Stimulated activated CD4-positive, alpha-beta T cell treated with anti-CD3 and anti-CD28 coated beads, Interleukin-1b, Interleukin-23, amount 100 ng/mL, for 24 hours (primary cell): Measurements from ENCODE around the gene EVA1C.
"Not testable (repeated sequence)": the region's sequence is repeated elsewhere in the genome, so short reads cannot be mapped to it uniquely, and the experiment has no call there.

Experiments used
- DNase-seq, 4 experiments: peaks; one replicate each; pipeline ENCODE4 v3.0.0-alpha.2; 2020; ENCODE audit warnings: low read depth in 4 of 4, low spot score in 1 of 4

EVA1C gene

GRCh38 chr21:32423320-32424190 is 11.0 kb downstream of the EVA1C start:
- no peak for DNase-seq

DNA sequence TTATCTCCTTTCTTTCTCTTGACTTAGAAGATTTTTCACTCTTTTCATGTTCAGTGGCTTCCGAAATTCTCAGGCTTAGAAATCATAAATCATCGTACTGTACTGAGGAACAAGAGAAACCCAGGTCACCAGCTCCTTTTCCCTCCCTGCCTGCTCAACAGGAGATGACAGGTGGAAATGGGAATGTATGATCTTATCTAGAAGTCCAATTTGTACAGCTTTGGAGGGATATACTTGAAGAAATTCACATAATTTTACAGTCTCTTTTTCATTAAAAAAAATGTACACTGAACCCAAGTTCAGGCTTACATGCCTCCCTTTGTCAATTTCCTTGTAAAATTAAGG is 11.7 kb downstream of the EVA1C start:
- DNase-seq: no peak

DNA sequence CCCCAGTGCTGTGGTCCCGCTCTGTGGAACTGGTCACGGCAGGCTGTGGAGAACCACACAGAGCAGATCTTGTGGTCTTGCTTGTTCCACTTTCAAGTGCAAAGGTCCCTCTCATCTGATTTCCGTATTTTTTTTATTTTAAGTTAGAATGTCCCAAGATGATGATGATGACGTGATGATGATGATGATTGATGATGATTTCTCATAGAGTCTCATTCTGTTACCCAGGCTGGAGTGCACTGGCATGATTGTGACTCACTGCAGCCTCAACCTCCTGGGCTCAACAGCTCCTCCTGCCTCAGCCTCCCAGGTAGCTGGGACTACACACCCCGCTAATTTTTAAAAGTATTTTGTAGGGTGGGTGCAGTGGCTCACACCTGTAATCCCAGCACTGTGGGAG is 12.2 kb downstream of the EVA1C start:
- no peak for DNase-seq

GRCh38 chr21:32425628-32426027 is 13.1 kb downstream of the EVA1C start:
- DNase-seq: no peak

GRCh38 chr21:32426066-32426465 is 13.6 kb downstream of the EVA1C start:
- DNase-seq: no peak

DNA sequence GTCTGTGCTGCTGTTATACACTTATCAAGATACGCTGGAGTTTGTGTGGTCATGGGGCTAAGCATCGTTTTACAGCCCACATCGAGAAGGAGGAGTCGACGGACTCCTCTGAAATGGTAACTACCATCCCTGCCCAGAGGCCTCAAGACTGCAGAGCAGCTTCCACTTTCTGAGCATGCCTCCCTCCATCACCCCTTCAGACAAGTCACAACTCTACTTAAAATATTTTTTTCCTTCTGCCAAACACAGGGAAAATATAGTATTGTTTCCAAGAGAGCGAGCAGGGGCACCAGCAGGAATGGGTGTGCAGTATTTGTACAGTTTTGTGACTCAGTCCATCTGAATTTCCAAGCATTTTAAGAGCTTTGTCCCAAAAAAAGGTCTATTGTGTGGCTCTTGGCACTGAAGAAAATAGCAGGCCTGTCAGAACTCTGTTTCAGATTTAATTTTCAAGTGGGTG is 14.1 kb downstream of the EVA1C start:
- no peak for DNase-seq

- no peak for DNase-seq
Measured at GRCh38 chr21:32427958-32428623, 15.6 kb downstream of the EVA1C start.

DNA sequence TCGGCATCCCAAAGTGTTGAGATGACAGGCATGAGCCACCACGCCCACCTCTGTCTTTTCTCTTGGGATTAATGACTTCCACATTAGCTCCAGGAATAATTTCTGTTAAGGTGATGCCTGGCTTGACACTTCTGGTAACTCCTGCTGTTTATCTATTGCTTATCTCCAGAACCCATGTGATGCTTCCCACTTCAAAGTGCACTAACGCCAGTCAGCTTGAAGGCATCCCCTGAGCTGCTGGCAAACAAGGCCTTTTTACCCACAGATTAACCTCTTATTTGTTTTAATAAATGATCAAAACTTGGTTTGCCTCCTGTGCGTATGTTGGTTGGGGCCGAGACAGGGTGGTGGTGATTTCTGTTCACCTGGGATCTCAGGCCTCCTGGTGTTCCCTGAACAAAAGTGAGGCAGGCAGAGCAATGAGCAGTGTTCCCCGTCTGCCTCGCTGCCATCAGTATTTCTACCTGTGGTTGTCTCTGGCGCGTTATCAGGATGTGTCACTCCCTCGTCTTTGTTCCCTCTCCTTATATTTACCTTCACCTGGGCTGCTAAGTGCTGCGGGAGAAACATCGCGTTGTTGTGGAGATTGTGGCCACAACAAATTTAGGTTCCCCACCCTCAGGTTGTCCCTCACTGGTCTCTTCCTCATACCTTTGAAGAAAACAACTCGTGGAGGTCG is 20.6 kb downstream of the EVA1C start:
- not testable (repeated sequence) for DNase-seq

- no peak for DNase-seq
Measured at GRCh38 chr21:32437729-32438128, 25.2 kb downstream of the EVA1C start.

DNA sequence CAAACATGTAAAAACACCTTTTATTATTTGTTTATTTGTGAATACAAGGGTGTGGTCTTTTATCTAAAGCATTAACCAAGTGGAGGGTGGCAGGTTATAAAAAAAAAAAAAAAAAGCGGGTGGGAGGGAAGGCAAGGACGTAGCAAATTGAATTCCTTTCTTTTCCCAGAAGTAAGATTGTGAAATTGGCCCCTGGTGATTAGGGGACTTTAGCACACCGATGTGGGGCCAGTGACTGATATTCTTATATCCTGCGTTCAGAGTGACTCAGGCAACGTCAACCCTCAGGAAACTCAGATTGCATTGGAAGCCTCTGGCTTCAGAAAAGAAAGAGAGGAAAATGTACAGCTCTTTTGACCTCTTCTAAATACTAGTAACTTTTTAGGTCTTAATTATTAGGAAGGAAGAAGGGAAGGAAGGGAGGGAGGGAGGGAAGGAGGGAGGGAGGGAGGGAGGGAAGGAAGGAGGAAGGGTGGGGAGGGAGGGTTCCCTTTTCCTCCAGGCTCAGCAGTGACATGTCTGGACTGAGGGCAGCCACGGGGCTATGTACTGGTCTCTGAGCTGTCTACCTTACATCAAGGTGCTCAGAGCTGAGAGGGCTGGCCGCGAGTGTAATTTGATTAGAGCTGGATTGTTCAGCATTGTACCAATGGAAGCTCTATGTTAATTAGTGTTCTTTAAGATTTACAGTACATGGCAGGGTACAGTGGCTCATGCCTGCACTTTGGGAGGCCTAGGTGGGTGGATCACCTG is 30.2 kb downstream of the EVA1C start:
- no peak for DNase-seq

DNA sequence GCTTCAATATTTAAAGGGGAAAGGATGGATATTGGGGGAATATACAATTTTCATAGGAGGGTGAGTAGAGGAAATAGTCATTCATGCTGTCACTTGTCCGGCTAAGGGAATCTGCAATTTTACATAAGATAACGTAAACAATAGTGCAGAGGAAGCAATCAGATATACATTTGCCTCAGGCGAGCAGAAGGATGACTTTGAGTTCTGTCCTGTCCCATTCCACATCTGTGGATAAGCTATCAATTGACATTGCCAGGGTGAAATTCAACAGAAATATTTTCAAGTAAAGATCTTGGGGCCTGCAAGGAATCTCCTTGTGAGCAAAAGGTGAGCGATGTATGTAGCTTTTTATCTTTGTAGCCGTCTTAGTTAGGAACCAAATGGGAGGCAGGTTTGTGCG is 32.6 kb downstream of the EVA1C start:
- no peak for DNase-seq

- DNase-seq: not testable (repeated sequence)
Measured at GRCh38 chr21:32446440-32446839, 33.9 kb downstream of the EVA1C start.

GRCh38 chr21:32447224-32447623 is 34.7 kb downstream of the EVA1C start:
- DNase-seq: no peak

- no peak for DNase-seq
Measured at GRCh38 chr21:32448803-32449594, 36.5 kb downstream of the EVA1C start.

- DNase-seq: not testable (repeated sequence)
Measured at GRCh38 chr21:32450881-32451701, 38.6 kb downstream of the EVA1C start.

DNA sequence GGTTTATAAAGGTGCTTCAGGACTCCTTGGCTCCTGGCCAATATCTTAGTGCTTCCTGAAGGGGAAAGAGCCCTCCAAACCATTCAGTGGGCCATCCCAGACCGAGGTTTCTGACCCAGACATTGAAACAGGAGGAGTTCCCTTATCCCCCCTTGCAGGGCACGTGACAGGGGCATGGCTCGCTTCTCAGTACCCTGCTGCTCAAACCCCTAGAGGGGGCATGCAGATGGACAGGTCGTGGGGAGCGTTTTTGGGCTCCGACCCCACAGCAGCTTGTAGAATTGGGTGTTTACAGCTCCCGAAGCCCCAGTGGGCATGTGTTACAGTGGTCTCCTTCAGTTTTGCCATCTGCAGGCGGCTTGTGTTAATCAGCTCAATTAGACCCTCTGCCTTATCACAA is 39.7 kb downstream of the EVA1C start:
- DNase-seq: not testable (repeated sequence)

DNA sequence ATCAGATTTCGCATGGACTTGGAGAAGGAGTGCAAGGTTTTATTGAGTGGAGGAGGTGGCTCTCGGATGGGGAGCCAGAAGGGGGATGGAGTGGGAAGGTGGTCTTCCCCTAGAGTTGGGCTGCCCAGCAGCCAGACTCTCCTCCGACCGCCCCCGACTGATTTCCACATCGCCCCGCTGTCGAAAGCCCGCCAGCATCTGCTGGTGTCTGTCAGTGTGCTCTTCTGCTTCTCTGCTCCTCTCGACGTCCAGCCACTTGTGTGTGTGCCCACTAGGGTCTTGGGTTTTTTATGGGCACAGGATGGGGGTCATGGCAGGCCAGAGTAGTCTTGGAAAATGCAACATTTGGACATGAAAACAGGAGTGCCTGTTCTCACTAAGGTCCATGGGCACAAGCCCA is 40.1 kb downstream of the EVA1C start:
- no peak for DNase-seq

DNA sequence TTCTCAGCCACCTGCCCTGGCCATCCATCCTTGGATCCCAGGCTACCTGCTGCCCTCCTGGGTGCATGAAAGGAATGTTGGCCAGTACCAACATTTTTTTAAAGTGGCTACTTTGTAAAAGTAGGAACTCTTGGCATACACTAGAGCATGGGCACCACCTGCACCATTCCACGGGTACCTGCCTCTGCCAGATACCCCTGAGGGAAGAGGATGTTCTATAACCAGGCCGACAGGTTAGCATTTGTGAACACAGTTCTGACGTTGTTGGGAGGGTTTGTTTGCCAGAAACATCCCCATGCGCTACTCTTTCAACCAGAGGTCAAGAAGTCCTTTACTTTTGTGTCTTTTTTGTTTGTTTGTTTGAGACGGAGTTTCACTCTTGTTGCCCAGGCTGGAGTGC is 43.0 kb downstream of the EVA1C start:
- DNase-seq: no peak

DNA sequence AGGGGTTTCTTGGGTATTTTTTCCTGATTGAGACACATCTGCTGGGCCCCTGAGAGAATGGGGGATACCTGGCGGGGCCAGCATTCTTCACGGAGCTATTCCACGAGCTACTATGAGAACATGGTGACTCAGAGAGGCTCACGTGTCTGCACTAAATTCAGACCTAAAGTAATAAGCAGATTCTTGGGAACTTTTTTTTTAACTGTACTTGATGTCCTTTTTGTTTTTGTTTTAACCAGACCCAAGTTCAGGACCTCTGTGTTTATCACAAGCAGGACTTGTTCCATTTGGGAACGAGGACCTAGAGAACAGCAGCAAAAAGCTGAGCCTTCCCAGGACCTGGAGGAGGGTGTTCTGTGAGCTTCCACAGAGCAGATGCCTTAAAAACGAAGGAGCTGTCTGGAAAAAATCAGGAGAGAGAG is 44.0 kb downstream of the EVA1C start:
- no peak for DNase-seq
